GM12872 (cell line): ENCODE data around the gene WNT2B.

ENCODE experiments used
- TF ChIP-seq, protein P1 (sequence below): IDR thresholded peaks from 3 replicates; pipeline ENCODE4 v1.5.1; 2011; ENCODE audit warnings: low read depth, mild to moderate bottlenecking, low read length, moderate library complexity; ENCODE audit not compliant: insufficient read depth

WNT2B gene

DNA sequence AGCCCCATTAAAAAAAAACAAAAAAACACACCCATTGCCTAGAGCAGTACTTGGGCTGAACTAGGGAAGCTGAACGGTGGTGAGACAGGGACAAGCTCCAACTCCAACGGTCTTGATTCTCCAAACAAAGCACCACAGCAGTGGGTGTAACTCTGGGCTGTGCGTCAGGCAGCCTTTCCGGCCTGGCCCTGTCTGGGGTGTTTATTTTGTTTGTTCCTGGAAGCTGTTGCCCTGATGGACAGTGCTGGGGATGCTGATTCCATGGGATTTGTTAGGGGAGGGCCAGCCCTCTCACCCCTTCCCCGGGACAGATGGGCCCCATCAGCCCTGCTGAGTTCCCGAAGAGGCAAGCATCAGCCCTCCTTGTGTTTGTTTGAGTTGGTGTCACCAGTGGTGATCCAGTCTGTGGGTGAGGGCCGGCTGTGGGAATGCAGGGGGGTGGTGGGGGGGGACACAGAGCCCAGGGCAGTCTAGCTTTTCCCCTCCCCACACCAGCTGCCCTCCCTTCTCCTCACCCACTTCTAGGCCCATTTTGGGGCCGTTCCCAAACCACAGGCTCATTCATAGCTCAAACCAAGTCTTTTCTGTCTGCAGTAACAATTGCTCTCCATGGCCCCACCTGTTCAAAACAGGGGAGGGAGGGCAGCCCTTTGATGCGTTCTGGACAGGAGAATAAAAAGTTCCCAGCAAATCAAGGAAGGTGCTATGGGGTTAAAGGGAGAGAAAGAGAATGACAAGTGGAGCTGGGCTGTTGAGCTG, 4.5 kb downstream of the WNT2B start:
- TF ChIP-seq, protein P1, sequence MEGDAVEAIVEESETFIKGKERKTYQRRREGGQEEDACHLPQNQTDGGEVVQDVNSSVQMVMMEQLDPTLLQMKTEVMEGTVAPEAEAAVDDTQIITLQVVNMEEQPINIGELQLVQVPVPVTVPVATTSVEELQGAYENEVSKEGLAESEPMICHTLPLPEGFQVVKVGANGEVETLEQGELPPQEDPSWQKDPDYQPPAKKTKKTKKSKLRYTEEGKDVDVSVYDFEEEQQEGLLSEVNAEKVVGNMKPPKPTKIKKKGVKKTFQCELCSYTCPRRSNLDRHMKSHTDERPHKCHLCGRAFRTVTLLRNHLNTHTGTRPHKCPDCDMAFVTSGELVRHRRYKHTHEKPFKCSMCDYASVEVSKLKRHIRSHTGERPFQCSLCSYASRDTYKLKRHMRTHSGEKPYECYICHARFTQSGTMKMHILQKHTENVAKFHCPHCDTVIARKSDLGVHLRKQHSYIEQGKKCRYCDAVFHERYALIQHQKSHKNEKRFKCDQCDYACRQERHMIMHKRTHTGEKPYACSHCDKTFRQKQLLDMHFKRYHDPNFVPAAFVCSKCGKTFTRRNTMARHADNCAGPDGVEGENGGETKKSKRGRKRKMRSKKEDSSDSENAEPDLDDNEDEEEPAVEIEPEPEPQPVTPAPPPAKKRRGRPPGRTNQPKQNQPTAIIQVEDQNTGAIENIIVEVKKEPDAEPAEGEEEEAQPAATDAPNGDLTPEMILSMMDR, result no peak

DNA sequence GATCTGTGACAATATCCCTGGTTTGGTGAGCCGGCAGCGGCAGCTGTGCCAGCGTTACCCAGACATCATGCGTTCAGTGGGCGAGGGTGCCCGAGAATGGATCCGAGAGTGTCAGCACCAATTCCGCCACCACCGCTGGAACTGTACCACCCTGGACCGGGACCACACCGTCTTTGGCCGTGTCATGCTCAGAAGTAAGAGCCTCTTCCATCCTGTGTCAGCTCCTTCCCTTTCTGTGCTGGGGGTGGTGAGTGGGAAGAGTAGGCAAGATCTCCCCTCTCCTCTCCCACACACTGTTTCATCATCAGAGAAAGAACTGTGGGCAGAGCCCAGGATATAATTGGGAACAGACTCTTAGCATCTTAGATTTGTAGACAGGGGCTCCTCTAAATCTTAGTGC, 6.1 kb downstream of the WNT2B start:
- TF ChIP-seq, protein P1, result no peak

DNA sequence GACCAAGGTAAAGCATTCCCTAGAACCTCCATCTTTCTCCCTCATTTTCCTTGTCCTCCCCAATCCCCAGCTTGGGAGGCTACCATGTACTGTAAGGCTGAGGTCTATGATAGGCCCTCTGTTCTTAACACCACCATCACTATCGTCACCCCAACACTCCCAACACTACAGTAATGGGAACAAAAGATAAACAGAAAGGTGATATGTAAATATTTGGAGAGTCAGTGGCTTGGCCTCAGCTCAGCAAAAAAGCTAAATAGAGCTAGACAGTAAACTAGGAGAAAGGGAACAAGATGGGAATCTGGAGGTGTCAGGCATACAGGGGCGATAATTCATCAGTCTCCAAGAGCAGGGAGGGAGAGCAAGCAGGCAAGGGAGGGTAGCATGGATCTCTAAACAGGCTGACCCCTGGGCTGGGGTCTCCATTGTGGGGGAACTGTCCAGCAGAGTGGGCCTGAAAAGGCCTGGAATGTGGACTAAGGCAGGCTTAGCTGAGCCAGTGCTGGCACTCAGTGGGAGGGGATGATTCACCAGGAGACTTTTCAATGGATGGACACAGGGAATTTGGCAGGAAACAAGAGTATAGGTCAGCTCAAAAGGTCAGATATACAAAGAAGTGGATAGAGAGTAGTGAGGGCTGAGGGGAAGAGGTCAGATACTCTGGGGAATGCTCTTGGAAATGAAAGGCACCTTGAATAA, 6.7 kb downstream of the WNT2B start:
- TF ChIP-seq, protein P1, result no peak

DNA sequence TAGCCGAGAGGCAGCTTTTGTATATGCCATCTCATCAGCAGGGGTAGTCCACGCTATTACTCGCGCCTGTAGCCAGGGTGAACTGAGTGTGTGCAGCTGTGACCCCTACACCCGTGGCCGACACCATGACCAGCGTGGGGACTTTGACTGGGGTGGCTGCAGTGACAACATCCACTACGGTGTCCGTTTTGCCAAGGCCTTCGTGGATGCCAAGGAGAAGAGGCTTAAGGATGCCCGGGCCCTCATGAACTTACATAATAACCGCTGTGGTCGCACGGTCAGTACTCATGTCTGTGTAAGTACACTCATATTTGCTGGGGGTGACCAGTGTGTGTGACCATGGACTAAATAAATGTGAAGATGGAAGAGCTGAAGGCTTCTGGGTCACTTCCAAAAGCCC, 7.4 kb downstream of the WNT2B start:
- TF ChIP-seq, protein P1, result no peak

DNA sequence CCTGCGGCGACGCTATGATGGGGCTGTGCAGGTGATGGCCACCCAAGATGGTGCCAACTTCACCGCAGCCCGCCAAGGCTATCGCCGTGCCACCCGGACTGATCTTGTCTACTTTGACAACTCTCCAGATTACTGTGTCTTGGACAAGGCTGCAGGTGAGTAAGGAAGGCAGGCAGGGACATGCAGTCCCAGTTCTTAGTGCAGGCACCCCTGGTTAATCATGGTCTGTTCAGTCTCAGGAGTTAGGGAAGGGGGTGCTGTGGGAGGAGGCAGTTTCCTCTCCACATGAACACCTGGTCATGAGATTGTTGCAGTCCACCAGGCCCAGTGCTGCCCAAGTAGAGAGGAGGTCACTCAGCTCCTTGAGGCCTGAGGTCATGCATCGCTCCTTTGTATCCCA, 8.5 kb downstream of the WNT2B start:
- TF ChIP-seq, protein P1, result no peak

DNA sequence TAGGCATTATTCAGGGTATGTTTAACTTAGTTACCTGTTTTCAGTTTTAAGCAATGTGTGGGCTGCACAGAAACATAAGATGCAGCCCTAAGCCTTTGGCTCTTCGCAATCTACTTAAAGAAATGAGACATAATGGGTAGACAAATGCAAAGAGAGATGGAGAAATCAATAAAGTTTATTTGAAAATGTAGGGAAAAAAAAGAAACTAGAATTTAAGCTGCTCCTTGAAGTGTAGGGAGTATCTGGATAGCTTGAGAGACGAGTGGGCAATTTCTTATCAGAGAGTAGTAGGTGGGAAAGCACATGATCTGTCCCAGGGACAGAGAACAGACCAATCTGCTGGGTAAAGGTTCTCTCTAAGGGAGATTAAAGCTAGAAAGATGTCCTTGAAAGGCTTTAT, 8.9 kb downstream of the WNT2B start:
- TF ChIP-seq, protein P1, result no peak

DNA sequence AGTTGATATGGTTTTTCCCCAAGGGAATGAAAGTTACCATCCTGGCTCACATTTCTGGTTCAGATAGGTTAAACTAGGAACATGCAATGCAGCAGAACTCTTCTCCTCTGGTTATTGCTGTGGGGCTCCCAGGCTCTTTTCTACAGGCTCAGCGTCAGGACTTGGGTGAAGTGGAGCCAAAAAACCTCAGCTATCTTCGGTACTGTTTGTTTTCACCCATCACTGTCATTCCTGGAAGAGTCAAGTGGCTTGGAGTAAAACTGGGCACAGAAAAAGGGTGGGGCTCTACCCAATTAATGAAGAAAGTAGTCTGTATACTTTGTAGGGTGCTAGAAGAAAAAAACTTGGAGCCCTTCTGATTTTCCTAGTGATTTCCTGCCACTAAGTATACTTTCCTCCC, 9.4 kb downstream of the WNT2B start:
- TF ChIP-seq, protein P1, result no peak
